Activated T-cell treated with anti-CD3 and anti-CD28 coated beads, Interleukin-2, amount 50 U/mL, for 4 hours (primary cell): ENCODE measurements around the gene NAV2. TPM values are rescaled to one million over a fixed set of nuclear protein-coding genes. Genes with fewer than 3 reads are reported as not detected.
A peak's percentile ranks its signal among the peaks of the same experiment; 100 is the strongest.

Experiments used
- ATAC-seq, 2 donors: fragments of 200-7000 bp; cut with Tn5 transposase; one replicate each; pipeline ENCODE4 v1.10.0; 2021
- DNase-seq: peaks from one replicate; pipeline ENCODE4 v3.0.0-alpha.2; 2020
- H3K27me3 Mint-ChIP-seq: one replicate; pipeline ENCODE4 v1.8.0; 2021; ENCODE audit warnings: low read depth, mixed read lengths
- H3K36me3 Mint-ChIP-seq: one replicate; pipeline ENCODE4 v1.8.0; 2022; ENCODE audit warnings: mixed read lengths; ENCODE audit not compliant: insufficient read depth
- H3K4me1 Mint-ChIP-seq: one replicate; pipeline ENCODE4 v1.8.0; 2021; ENCODE audit warnings: low read depth, mixed read lengths
- H3K4me3 Mint-ChIP-seq: one replicate; pipeline ENCODE4 v1.8.0; 2021; ENCODE audit warnings: mild to moderate bottlenecking, moderate library complexity, mixed read lengths
- H3K9me3 Mint-ChIP-seq: one replicate; pipeline ENCODE4 v1.8.0; 2021; ENCODE audit warnings: mixed read lengths
- total RNA-seq, 3 donors: library from RNA; stranded (reverse); gene quantifications; one replicate each; pipeline ENCODE4 v1.2.1, GENCODE V29; 2021

Gene NAV2
- total RNA-seq, 3 donors from 2014 or later, result 0.08 to 0.60 (median 0.35) TPM

DNA sequence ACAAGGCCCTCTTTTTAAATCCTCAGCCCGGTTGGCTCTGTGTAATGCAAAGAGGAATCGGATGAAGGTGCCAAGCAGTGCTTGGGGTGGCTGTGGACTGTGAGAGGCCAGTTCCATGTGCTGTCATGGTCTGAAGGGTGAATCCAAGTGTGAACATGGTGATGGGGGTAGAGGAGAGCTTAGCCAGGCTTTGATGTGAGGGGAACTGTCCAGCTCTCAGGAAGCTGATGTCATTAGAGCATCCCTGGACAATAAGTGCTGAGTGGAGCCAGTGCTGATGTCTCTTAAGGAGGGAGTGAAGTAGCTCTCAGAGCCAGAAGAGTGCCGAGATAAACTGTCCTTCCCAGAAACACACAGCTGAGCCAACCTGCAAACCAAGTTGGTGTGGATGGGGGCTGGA, 53.6 kb downstream of the NAV2 start:
- no peaks in the 10 kb centered on the region for H3K9me3 Mint-ChIP-seq
- H3K4me1 Mint-ChIP-seq, result no peaks in the 10 kb centered on the region
- H3K27me3 Mint-ChIP-seq, result peaks cover 15% of the 10 kb centered on the region
- H3K4me3 Mint-ChIP-seq, result no peak overlapping the region
- no peaks in the 10 kb centered on the region for H3K36me3 Mint-ChIP-seq
- ATAC-seq, result no peak
- no peak for DNase-seq

GRCh38 chr11:19766810-19767209, 54.2 kb downstream of the NAV2 start:
- H3K36me3 Mint-ChIP-seq, result no peaks in the 10 kb centered on the region
- ATAC-seq, result no peak
- no peak overlapping the region for H3K4me3 Mint-ChIP-seq
- no peak for DNase-seq
- H3K4me1 Mint-ChIP-seq, result no peaks in the 10 kb centered on the region
- H3K9me3 Mint-ChIP-seq, result no peaks in the 10 kb centered on the region
- peaks cover 15% of the 10 kb centered on the region for H3K27me3 Mint-ChIP-seq

- Mint-ChIP-seq H3K27me3 (peaks cover 20% of the 10 kb centered on the region), H3K4me1 (no peaks in the 10 kb centered on the region), H3K9me3 (no peaks in the 10 kb centered on the region), H3K4me3 (no peak overlapping the region), H3K36me3 (no peaks in the 10 kb centered on the region)
- ATAC-seq (no peak), DNase-seq (no peak)
Measured at GRCh38 chr11:19767627-19768151, 55.1 kb downstream of the NAV2 start.

- Mint-ChIP-seq H3K27me3 (peaks cover 23% of the 10 kb centered on the region), H3K4me1 (no peaks in the 10 kb centered on the region), H3K4me3 (no peak overlapping the region), H3K9me3 (no peaks in the 10 kb centered on the region), H3K36me3 (no peaks in the 10 kb centered on the region)
- DNase-seq (no peak), ATAC-seq (no peak)
Measured at GRCh38 chr11:19768197-19768596, 55.6 kb downstream of the NAV2 start.

DNA sequence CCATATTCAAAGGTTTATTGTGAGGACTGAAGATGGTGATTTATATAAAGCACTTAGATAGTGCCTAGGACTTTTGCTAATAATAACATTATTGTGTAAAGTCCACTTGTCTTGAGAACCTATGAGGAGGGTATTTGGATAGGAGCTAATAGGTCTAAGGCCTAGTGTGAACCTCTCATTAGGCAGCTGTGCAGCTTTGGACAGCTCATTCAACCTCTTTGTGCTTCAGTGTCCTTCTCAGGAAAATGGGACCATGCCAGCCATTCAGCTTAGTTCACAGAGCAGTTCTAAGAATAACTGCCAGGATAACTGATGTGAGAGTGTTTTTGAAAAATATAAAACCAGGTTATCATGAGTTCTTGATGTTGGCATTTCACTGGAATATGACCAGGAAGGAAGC, 56.2 kb downstream of the NAV2 start:
- ATAC-seq (no peak), DNase-seq (no peak)
- H3K4me3 Mint-ChIP-seq, result no peak overlapping the region
- H3K27me3 Mint-ChIP-seq, result peaks cover 22% of the 10 kb centered on the region
- H3K36me3 Mint-ChIP-seq, result no peaks in the 10 kb centered on the region
- no peaks in the 10 kb centered on the region for H3K9me3 Mint-ChIP-seq
- H3K4me1 Mint-ChIP-seq, result no peaks in the 10 kb centered on the region

- DNase-seq, result no peak
- ATAC-seq, result no peak
- Mint-ChIP-seq H3K9me3 (no peaks in the 10 kb centered on the region), H3K4me3 (no peak overlapping the region), H3K27me3 (peaks cover 31% of the 10 kb centered on the region), H3K36me3 (no peaks in the 10 kb centered on the region), H3K4me1 (no peaks in the 10 kb centered on the region)
Measured at GRCh38 chr11:19769820-19770219, 57.2 kb downstream of the NAV2 start.

GRCh38 chr11:19770277-19770676, 57.6 kb downstream of the NAV2 start:
- no peak for ATAC-seq
- no peaks in the 10 kb centered on the region for H3K36me3 Mint-ChIP-seq
- no peaks in the 10 kb centered on the region for H3K4me1 Mint-ChIP-seq
- DNase-seq, result no peak
- H3K4me3 Mint-ChIP-seq, result no peak overlapping the region
- no peaks in the 10 kb centered on the region for H3K9me3 Mint-ChIP-seq
- H3K27me3 Mint-ChIP-seq, result peaks cover 33% of the 10 kb centered on the region

- Mint-ChIP-seq H3K27me3 (peaks cover 41% of the 10 kb centered on the region), H3K36me3 (no peaks in the 10 kb centered on the region), H3K4me3 (no peak overlapping the region), H3K9me3 (no peaks in the 10 kb centered on the region), H3K4me1 (peaks cover 2% of the 10 kb centered on the region)
- DNase-seq (no peak), ATAC-seq (no peak)
Measured at GRCh38 chr11:19771463-19771862, 58.8 kb downstream of the NAV2 start.

- ATAC-seq (no peak), DNase-seq (no peak)
- no peaks in the 10 kb centered on the region for H3K9me3 Mint-ChIP-seq
- peaks cover 3% of the 10 kb centered on the region for H3K4me1 Mint-ChIP-seq
- H3K4me3 Mint-ChIP-seq, result no peak overlapping the region
- H3K36me3 Mint-ChIP-seq, result no peaks in the 10 kb centered on the region
- peaks cover 44% of the 10 kb centered on the region for H3K27me3 Mint-ChIP-seq
Measured at GRCh38 chr11:19772480-19772879, 59.8 kb downstream of the NAV2 start.

DNA sequence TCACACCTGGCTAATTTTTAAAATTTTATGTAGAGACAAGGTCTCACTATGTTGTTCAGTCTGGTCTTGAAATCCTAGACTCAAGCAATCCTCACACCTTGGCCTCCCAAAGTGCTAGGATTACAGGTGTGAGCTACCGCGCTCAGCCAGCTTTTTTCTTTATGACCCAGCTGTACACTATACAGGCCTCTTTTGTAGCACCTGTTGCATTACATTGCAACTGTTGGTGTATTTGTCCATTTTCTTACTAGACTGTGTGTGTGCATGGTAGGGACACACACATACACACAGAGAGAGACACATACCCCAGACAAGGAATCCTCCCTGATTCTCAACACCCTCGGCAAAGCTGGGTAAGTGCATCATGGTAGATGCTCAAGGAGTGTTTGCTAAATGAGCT, 61.7 kb downstream of the NAV2 start:
- Mint-ChIP-seq H3K36me3 (no peaks in the 10 kb centered on the region), H3K4me1 (peaks cover 11% of the 10 kb centered on the region), H3K27me3 (peaks cover 61% of the 10 kb centered on the region)

GRCh38 chr11:19774817-19775580, 62.4 kb downstream of the NAV2 start:
- ATAC-seq, result no peak
- no peak overlapping the region for H3K4me3 Mint-ChIP-seq
- peaks cover 68% of the 10 kb centered on the region for H3K27me3 Mint-ChIP-seq
- no peaks in the 10 kb centered on the region for H3K9me3 Mint-ChIP-seq
- H3K36me3 Mint-ChIP-seq, result no peaks in the 10 kb centered on the region
- peaks cover 11% of the 10 kb centered on the region for H3K4me1 Mint-ChIP-seq
- DNase-seq, result no peak

More for the DNA sequence above, 61.7 kb downstream of the NAV2 start:
- no peak for ATAC-seq
- DNase-seq, result no peak
- Mint-ChIP-seq H3K9me3 (no peaks in the 10 kb centered on the region), H3K4me3 (no peak overlapping the region)

- no peak for ATAC-seq
Measured at GRCh38 chr11:19775622-19776021, 63.0 kb downstream of the NAV2 start.

GRCh38 chr11:19777039-19777376, 64.4 kb downstream of the NAV2 start:
- H3K36me3 Mint-ChIP-seq, result no peaks in the 10 kb centered on the region
- DNase-seq, result no peak
- ATAC-seq, result peak in 1 of 2 donors; percentile 15
- H3K9me3 Mint-ChIP-seq, result no peaks in the 10 kb centered on the region
- H3K4me3 Mint-ChIP-seq, result no peak overlapping the region
- peaks cover 11% of the 10 kb centered on the region for H3K4me1 Mint-ChIP-seq
- H3K27me3 Mint-ChIP-seq, result peaks cover 66% of the 10 kb centered on the region

More at GRCh38 chr11:19775622-19776021, 63.0 kb downstream of the NAV2 start:
- H3K9me3 Mint-ChIP-seq, result no peaks in the 10 kb centered on the region
- no peak overlapping the region for H3K4me3 Mint-ChIP-seq
- H3K36me3 Mint-ChIP-seq, result no peaks in the 10 kb centered on the region
- H3K27me3 Mint-ChIP-seq, result peaks cover 68% of the 10 kb centered on the region
- no peak for DNase-seq
- H3K4me1 Mint-ChIP-seq, result peaks cover 11% of the 10 kb centered on the region

- Mint-ChIP-seq H3K36me3 (no peaks in the 10 kb centered on the region), H3K4me3 (peak overlapping the region; percentile 33), H3K9me3 (no peaks in the 10 kb centered on the region), H3K4me1 (peaks cover 11% of the 10 kb centered on the region), H3K27me3 (peaks cover 63% of the 10 kb centered on the region)
- ATAC-seq (peak; percentile 57 to 65), DNase-seq (no peak)
Measured at GRCh38 chr11:19777377-19778102, 64.9 kb downstream of the NAV2 start.

GRCh38 chr11:19779740-19780139, 67.1 kb downstream of the NAV2 start:
- H3K27me3 Mint-ChIP-seq, result peaks cover 48% of the 10 kb centered on the region
- DNase-seq, result no peak

More at GRCh38 chr11:19779740-19780139, 67.1 kb downstream of the NAV2 start:
- H3K4me1 Mint-ChIP-seq, result peaks cover 11% of the 10 kb centered on the region
- no peak overlapping the region for H3K4me3 Mint-ChIP-seq
- no peaks in the 10 kb centered on the region for H3K9me3 Mint-ChIP-seq
- ATAC-seq, result no peak
- H3K36me3 Mint-ChIP-seq, result no peaks in the 10 kb centered on the region
